Spleen (tissue), 11 donors: ENCODE data around the gene CYP19A1. TPM values are rescaled to one million over a fixed set of nuclear protein-coding genes. Genes with fewer than 3 reads are reported as not detected.

Experiments used
- DNase-seq: peaks from one replicate; pipeline ENCODE4 v3.0.0-alpha.2; 2020
- H3K27ac ChIP-seq, 8 donors: fragments of 200-600 bp; sonication (generic) in 7 of 8; 1 replicate in 4 of 8; 2 replicates in 4 of 8; pipeline versions ENCODE4 v1.5.0 to v1.8.0; 2016 to 2021; ENCODE audit warnings: inconsistent platforms in 4 of 8, mild to moderate bottlenecking in 4 of 8, moderate library complexity in 1 of 8
- H3K27me3 ChIP-seq, 7 donors: fragments of 200-600 bp; sonication (generic) in 6 of 7; replicated peaks in 1 of 7; 1 replicate in 4 of 7; 2 replicates in 3 of 7; pipeline versions ENCODE4 v1.5.0 to v1.8.0; 2016 to 2021; ENCODE audit warnings: inconsistent platforms in 3 of 7, mild to moderate bottlenecking in 1 of 7
- H3K36me3 ChIP-seq, 6 donors: fragments of 200-600 bp; sonication (generic) in 5 of 6; 1 replicate in 4 of 6; 2 replicates in 2 of 6; pipeline versions ENCODE4 v1.5.0 to v1.8.0; 2016 to 2021; ENCODE audit warnings: inconsistent platforms in 2 of 6
- H3K4me1 ChIP-seq, 6 donors: fragments of 200-600 bp; sonication (generic) in 5 of 6; 1 replicate in 3 of 6; 2 replicates in 3 of 6; pipeline versions ENCODE4 v1.5.0 to v1.8.0; 2016 to 2021; ENCODE audit warnings: inconsistent platforms in 3 of 6
- H3K4me3 ChIP-seq, 8 donors: fragments of 200-600 bp; sonication (generic) in 7 of 8; 1 replicate in 4 of 8; 2 replicates in 4 of 8; pipeline versions ENCODE4 v1.5.0 to v1.8.0; 2016 to 2021; ENCODE audit warnings: inconsistent platforms in 4 of 8, mild to moderate bottlenecking in 4 of 8, moderate library complexity in 2 of 8
- H3K9me3 ChIP-seq, 8 donors: fragments of 200-600 bp; sonication (generic) in 7 of 8; 1 replicate in 4 of 8; 2 replicates in 4 of 8; pipeline versions ENCODE4 v1.5.0 to v1.8.0; 2016 to 2021; ENCODE audit warnings: inconsistent platforms in 4 of 8
- POLR2A ChIP-seq, 3 donors: fragments of 450-650 bp; IDR thresholded peaks; one replicate each; pipeline ENCODE4 v1.5.1; 2017; ENCODE audit warnings: antibody characterized with exemption in 3 of 3, mild to moderate bottlenecking in 1 of 3
- POLR2AphosphoS5 ChIP-seq, 3 donors: sonication (generic); formaldehyde crosslinking; IDR thresholded peaks; one replicate each; pipeline ENCODE4 v1.5.1; 2017; ENCODE audit warnings: antibody characterized with exemption in 3 of 3
- WGBS, 5 donors: extraction: QIAGEN DNeasy Blood & Tissue Kit in 3 of 5; methylation state at CpG; one replicate each; pipeline versions ENCODE4 v1.1.5 to v1.1.7; 2013 to 2018; 5-methylcytosine and 5-hydroxymethylcytosine counted together
- intact Hi-C: fragments of 100-400 bp; cut with DNase I; formaldehyde crosslinking; loops from one replicate; pipeline ENCODE4 v1.15.0; 2023; ENCODE audit warnings: low total_unique reads
- polyA plus RNA-seq, 3 donors: library from polyadenylated mRNA; stranded (reverse); fragments of 200-250 nt; gene quantifications; one replicate each; pipeline ENCODE4 v1.2.1, GENCODE V29; 2013
- total RNA-seq, 7 donors: library from RNA; depleted of rRNA in 3 of 7; stranded (reverse); fragments of >200 nt in 3 of 7; fragmentation: NEBNext Ultra II Directional in 4 of 7; extraction: Animal tissue kit (Norgen Biotek cat#: 25700) in 4 of 7; gene quantifications; one replicate each; pipeline versions ENCODE4 v1.1.0 to v1.2.1, GENCODE V29; 2016 to 2021
- TF ChIP-seq, protein P1 (sequence below), 11 experiments: fragments of 200-600 bp in 7 of 11; fragments of 450-650 bp in 4 of 11; sonication (generic) in 4 of 11; IDR thresholded peaks in 8 of 11; conservative IDR thresholded peaks in 3 of 11; 1 replicate in 7 of 11; 2 replicates in 4 of 11; pipeline versions ENCODE4 v1.4.0 to v1.8.0; 2016 to 2021; ENCODE audit warnings: antibody characterized with exemption in 11 of 11, inconsistent platforms in 4 of 11, mild to moderate bottlenecking in 1 of 11
- donor health status: healthy with polysubstance abuse.
- donor health status: DM: no; HTN: no; CAD: no; lungs with moderate emphysema.
- donor health status: DM: no; HTN: no; CAD: no.
- donor health status: Bipolar disorder and iron deficiency.
- donor health status: healthy.
- donor health status: DM: no; HTN: no; CAD: no.
- donor health status: DM: yes; HTN: yes; CAD: no.

The CYP19A1 gene
- total and polyA plus RNA-seq, 10 donors, result 0.13 to 5.6 (median 0.96) TPM; not detected in 1

DNA sequence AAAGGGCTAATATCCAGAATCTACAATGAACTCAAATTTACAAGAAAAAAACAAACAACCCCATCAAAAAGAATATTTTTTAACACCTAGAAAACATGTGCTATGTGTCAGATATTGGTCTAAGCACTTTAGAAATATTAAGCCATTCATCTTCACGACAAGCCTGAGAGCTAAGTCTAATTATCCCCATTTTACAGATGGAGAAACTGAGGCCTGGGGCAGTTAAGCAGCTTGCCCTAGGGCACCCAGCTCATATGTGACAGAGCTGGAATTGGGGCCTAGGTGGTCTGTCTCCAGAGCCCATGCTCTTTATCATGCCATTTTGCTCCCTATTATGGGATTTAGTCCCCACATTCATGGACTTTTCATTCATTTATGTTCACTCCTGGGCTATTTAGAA is 92.8 kb downstream of the CYP19A1 start:
- H3K36me3 ChIP-seq, result no peaks in the 10 kb centered on the region
- no peaks in the 10 kb centered on the region for H3K9me3 ChIP-seq
- H3K27me3 ChIP-seq, result peaks cover 0 to 10% (median 0%) of the 10 kb centered on the region in 7 donors
- WGBS, 5 donors, result 73 to 96% (median 90%) methylated on average over 1 of the region's 1 CpG
- TF ChIP-seq, protein P1, sequence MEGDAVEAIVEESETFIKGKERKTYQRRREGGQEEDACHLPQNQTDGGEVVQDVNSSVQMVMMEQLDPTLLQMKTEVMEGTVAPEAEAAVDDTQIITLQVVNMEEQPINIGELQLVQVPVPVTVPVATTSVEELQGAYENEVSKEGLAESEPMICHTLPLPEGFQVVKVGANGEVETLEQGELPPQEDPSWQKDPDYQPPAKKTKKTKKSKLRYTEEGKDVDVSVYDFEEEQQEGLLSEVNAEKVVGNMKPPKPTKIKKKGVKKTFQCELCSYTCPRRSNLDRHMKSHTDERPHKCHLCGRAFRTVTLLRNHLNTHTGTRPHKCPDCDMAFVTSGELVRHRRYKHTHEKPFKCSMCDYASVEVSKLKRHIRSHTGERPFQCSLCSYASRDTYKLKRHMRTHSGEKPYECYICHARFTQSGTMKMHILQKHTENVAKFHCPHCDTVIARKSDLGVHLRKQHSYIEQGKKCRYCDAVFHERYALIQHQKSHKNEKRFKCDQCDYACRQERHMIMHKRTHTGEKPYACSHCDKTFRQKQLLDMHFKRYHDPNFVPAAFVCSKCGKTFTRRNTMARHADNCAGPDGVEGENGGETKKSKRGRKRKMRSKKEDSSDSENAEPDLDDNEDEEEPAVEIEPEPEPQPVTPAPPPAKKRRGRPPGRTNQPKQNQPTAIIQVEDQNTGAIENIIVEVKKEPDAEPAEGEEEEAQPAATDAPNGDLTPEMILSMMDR (IDR thresholded peaks at IDR 0.05 in 8 of 11, conservative IDR thresholded peaks at IDR 0.05 in 3 of 11), result no peak
- TF ChIP-seq POLR2A (IDR thresholded peaks at IDR 0.05) (no peak), POLR2AphosphoS5 (IDR thresholded peaks at IDR 0.05) (no peak)
- DNase-seq, result no peak
- peaks cover 0 to 3% (median 0%) of the 10 kb centered on the region in 6 donors for H3K4me1 ChIP-seq
- H3K27ac ChIP-seq, result no peak overlapping the region
- no peak overlapping the region for H3K4me3 ChIP-seq
- intact Hi-C loops, result no loop called here

DNA sequence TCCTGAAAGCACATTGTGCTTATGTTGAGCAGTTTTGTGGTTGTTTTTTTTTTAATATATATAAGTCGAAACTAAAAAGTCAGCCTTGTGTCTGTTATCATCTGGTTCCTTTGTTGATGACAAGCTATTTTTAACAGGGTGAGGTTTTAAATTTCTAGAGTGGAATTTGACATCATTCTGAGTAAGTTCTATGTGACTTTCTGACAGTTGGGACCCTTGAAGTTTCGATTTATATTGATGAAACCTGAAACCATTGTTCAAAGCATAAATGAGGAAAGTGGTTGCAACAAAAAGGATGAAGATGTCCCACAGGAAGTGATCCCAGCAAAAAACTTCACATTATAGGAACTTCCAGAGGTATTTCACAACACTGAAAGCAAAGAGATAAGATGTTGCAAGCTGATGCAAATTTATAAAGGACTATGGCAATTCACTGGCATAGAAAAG is 94.0 kb downstream of the CYP19A1 start:
- peaks cover 0 to 16% (median 0%) of the 10 kb centered on the region in 7 donors for H3K27me3 ChIP-seq
- no peak overlapping the region for H3K4me3 ChIP-seq
- TF ChIP-seq, protein P1 (IDR thresholded peaks at IDR 0.05 in 8 of 11, conservative IDR thresholded peaks at IDR 0.05 in 3 of 11), result no peak
- TF ChIP-seq POLR2A (IDR thresholded peaks at IDR 0.05) (no peak), POLR2AphosphoS5 (IDR thresholded peaks at IDR 0.05) (no peak)
- H3K36me3 ChIP-seq, result no peaks in the 10 kb centered on the region
- WGBS, 5 donors, result 23 to 52% (median 29%) methylated on average over 2 of the region's 2 CpGs
- peaks cover 0 to 3% (median 0%) of the 10 kb centered on the region in 6 donors for H3K4me1 ChIP-seq
- intact Hi-C loops, result no loop called here
- H3K27ac ChIP-seq, result no peak overlapping the region
- no peaks in the 10 kb centered on the region for H3K9me3 ChIP-seq
- no peak for DNase-seq

DNA sequence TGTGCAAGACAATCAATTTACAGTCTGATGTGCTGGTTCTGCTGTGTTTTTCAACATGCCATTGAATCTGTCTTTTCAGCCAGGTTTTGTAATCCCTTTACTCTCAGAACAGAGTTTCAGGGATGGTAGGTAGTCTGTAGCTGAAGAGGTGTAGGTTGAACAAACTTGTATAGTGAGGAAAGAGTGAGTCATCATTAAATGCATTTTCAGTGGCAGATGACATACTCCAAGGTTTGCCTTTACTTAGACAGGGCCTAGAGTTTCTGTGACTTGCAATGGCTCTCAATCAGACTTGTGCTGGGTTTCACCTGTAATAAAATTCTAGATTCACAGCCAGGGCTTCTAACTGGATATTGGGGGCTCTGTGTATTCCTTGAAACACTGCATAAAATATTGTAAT is 94.6 kb downstream of the CYP19A1 start:
- peaks cover 0 to 16% (median 0%) of the 10 kb centered on the region in 7 donors for H3K27me3 ChIP-seq
- TF ChIP-seq POLR2A (IDR thresholded peaks at IDR 0.05), result no peak
- no peak for TF ChIP-seq POLR2AphosphoS5 (IDR thresholded peaks at IDR 0.05)
- TF ChIP-seq, protein P1 (IDR thresholded peaks at IDR 0.05 in 8 of 11, conservative IDR thresholded peaks at IDR 0.05 in 3 of 11), result no peak
- no peak overlapping the region for H3K27ac ChIP-seq

DNA sequence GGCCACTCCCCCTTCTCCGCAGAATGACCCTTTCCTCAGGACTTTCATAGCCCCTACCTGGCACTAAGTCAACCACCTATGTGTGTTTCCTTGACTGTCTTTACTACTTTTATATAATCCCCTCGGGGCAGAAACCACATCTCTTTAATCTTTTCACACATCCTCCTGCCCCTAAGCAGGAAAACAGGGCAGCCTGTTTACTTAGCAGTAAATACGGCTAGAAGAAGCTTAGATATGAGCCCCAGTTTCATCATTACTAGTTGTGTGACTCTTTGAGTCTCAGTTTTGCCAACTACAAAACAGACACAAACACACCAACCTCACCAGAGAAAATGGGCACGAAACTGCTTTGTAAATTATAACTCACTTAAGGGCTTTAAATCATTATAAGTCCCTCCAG is 98.3 kb downstream of the CYP19A1 start:
- intact Hi-C loops, result no loop called here
- Histone ChIP-seq H3K27me3 (peaks cover 0 to 16% (median 0%) of the 10 kb centered on the region in 7 donors), H3K9me3 (no peaks in the 10 kb centered on the region), H3K4me1 (peaks cover 0 to 2% (median 0%) of the 10 kb centered on the region in 6 donors), H3K4me3 (no peak overlapping the region), H3K27ac (no peak overlapping the region), H3K36me3 (no peaks in the 10 kb centered on the region)
- WGBS, 5 donors, result 18 to 33% (median 22%) methylated on average over 4 of the region's 4 CpGs
- TF ChIP-seq POLR2AphosphoS5 (IDR thresholded peaks at IDR 0.05), result no peak
- TF ChIP-seq, protein P1 (IDR thresholded peaks at IDR 0.05 in 8 of 11, conservative IDR thresholded peaks at IDR 0.05 in 3 of 11), result no peak
- no peak for TF ChIP-seq POLR2A (IDR thresholded peaks at IDR 0.05)
- no peak for DNase-seq

More for the DNA sequence above, 94.6 kb downstream of the CYP19A1 start:
- intact Hi-C loops, result no loop called here
- Histone ChIP-seq H3K9me3 (no peaks in the 10 kb centered on the region), H3K4me1 (peaks cover 0 to 3% (median 0%) of the 10 kb centered on the region in 6 donors), H3K4me3 (no peak overlapping the region), H3K36me3 (no peaks in the 10 kb centered on the region)
- no peak for DNase-seq
